B cell (primary cell): ENCODE results near the gene TRIM72. TPM values are rescaled to one million over a fixed set of nuclear protein-coding genes. Genes with fewer than 3 reads are reported as not detected.

Experiments
- ATAC-seq: fragments of 200-7000 bp; cut with Tn5 transposase; one replicate; pipeline ENCODE4 v1.10.0; 2021; ENCODE audit warnings: low read depth, mild to moderate bottlenecking, moderate number of reproducible peaks, moderate library complexity
- CTCF ChIA-PET: fragments of 350-600 bp; sonication (Branson Sonifier 250); formaldehyde crosslinking; loops from one replicate; lab custom pipeline; 2021; ENCODE audit warnings: antibody characterized with exemption, inconsistent platforms; lab: Charles Lee
- POLR2A ChIA-PET: fragments of 350-600 bp; sonication (Branson Sonifier 250); formaldehyde crosslinking; loops from one replicate; lab custom pipeline; 2021; ENCODE audit warnings: antibody characterized with exemption; lab: Charles Lee
- DNase-seq: peaks from one replicate; pipeline ENCODE4 v3.0.0; 2013
- H2AFZ ChIP-seq: 2 replicates; pipeline ENCODE4 v1.6.1; 2012; ENCODE audit warnings: mild to moderate bottlenecking, low read depth, low read length; ENCODE audit not compliant: insufficient read depth, poor library complexity, severe bottlenecking
- H3K27ac ChIP-seq, 2 donors: 1 replicate in 1 of 2; 2 replicates in 1 of 2; pipeline ENCODE4 v1.5.1; 2012 to 2013; ENCODE audit warnings: low read length in 2 of 2, mild to moderate bottlenecking in 2 of 2, moderate library complexity in 1 of 2
- H3K27me3 ChIP-seq, 4 experiments: fragments of 200-600 bp in 1 of 4; sonication (generic) in 1 of 4; replicated peaks in 1 of 4; 1 replicate in 2 of 4; 2 replicates in 2 of 4; pipeline versions ENCODE4 v1.6.1 to v1.7.0; 2013 to 2016; ENCODE audit warnings: low read length in 3 of 4, mild to moderate bottlenecking in 2 of 4, mixed read lengths in 1 of 4, moderate library complexity in 1 of 4; ENCODE audit not compliant: insufficient read depth in 4 of 4, control insufficient read depth in 3 of 4; ENCODE audit errors: control extremely low read depth in 1 of 4
- H3K36me3 ChIP-seq, 2 experiments: replicated peaks in 1 of 2; 1 replicate in 1 of 2; 2 replicates in 1 of 2; pipeline versions ENCODE4 v1.6.1 to v1.7.1; 2013; ENCODE audit warnings: low read length in 1 of 2; ENCODE audit not compliant: insufficient read depth in 2 of 2, control insufficient read depth in 1 of 2; ENCODE audit errors: control extremely low read depth in 1 of 2, extremely low read depth in 1 of 2
- H3K4me1 ChIP-seq, 2 donors: fragments of 200-600 bp in 1 of 2; sonication (generic) in 1 of 2; 1 replicate in 1 of 2; 2 replicates in 1 of 2; pipeline versions ENCODE4 v1.5.1 to v1.6.1; 2013 to 2017; ENCODE audit warnings: low read length in 2 of 2; ENCODE audit not compliant: control insufficient read depth in 2 of 2, insufficient read depth in 2 of 2
- H3K4me2 ChIP-seq: replicated peaks from 2 replicates; pipeline ENCODE3; 2012; ENCODE audit warnings: mild to moderate bottlenecking, low read depth, low read length; ENCODE audit not compliant: poor library complexity, severe bottlenecking
- H3K4me3 ChIP-seq, 5 experiments: fragments of 200-600 bp in 1 of 5; sonication (generic) in 1 of 5; 1 replicate in 3 of 5; 2 replicates in 2 of 5; pipeline versions ENCODE4 v1.5.1 to v1.7.0; 2011 to 2016; ENCODE audit warnings: low read length in 4 of 5, mild to moderate bottlenecking in 4 of 5, low read depth in 2 of 5, control low read depth in 1 of 5, moderate library complexity in 1 of 5; ENCODE audit not compliant: insufficient read depth in 1 of 5; ENCODE audit errors: control extremely low read depth in 1 of 5, extremely low read depth in 1 of 5
- H3K79me2 ChIP-seq: fragments of 200-600 bp; sonication (generic); one replicate; pipeline ENCODE4 v1.6.0; 2016; ENCODE audit warnings: low read length; ENCODE audit not compliant: control insufficient read depth, insufficient read depth
- H3K9ac ChIP-seq: fragments of 200-600 bp; sonication (generic); 2 replicates; pipeline ENCODE4 v1.6.1; 2017; ENCODE audit warnings: mild to moderate bottlenecking, low read length, moderate library complexity
- H3K9me3 ChIP-seq, 3 donors: one replicate each; pipeline versions ENCODE4 v1.6.1 to v1.7.1; 2013; ENCODE audit warnings: low read length in 2 of 3; ENCODE audit not compliant: control insufficient read depth in 2 of 3, insufficient read depth in 1 of 3; ENCODE audit errors: control extremely low read depth in 1 of 3
- H4K20me1 ChIP-seq: 2 replicates; pipeline ENCODE4 v1.6.0; 2012; ENCODE audit warnings: mild to moderate bottlenecking, low read length; ENCODE audit not compliant: insufficient read depth, control insufficient read depth, poor library complexity, severe bottlenecking
- H3K27ac Mint-ChIP-seq: one replicate; pipeline ENCODE4 v1.8.0; 2021; ENCODE audit warnings: mixed read lengths
- H3K27me3 Mint-ChIP-seq: one replicate; pipeline ENCODE4 v1.8.0; 2021; ENCODE audit warnings: mixed read lengths
- H3K4me1 Mint-ChIP-seq: one replicate; pipeline ENCODE4 v1.8.0; 2021; ENCODE audit warnings: mixed read lengths
- H3K4me3 Mint-ChIP-seq: one replicate; pipeline ENCODE4 v1.8.0; 2021; ENCODE audit warnings: mixed read lengths
- H3K9me3 Mint-ChIP-seq: one replicate; pipeline ENCODE4 v1.8.0; 2022; ENCODE audit warnings: mixed read lengths; ENCODE audit not compliant: insufficient read depth
- CTCF ChIP-seq: fragments of 200-600 bp; IDR thresholded peaks from one replicate; pipeline ENCODE4 v1.8.0; 2022; ENCODE audit warnings: antibody characterized with exemption, mild to moderate bottlenecking
- EZH2 ChIP-seq: IDR thresholded peaks from 2 replicates; pipeline ENCODE4 v1.6.1; 2012; ENCODE audit warnings: borderline replicate concordance, low read depth, mild to moderate bottlenecking, moderate library complexity, low read length; ENCODE audit not compliant: insufficient read depth, poor library complexity, severe bottlenecking
- WGBS: methylation state at CpG from one replicate; pipeline ENCODE4 v1.1.5; 2013; ENCODE audit warnings: missing lambda C conversion rate; ENCODE audit not compliant: insufficient coverage; 5-methylcytosine and 5-hydroxymethylcytosine counted together
- intact Hi-C: fragments of 100-400 bp; cut with micrococcal nuclease; formaldehyde crosslinking; loops from one replicate; pipeline ENCODE4 v1.10.0; 2022
- polyA plus RNA-seq: library from polyadenylated mRNA; depleted of rRNA; stranded (reverse); fragments of >200 nt; gene quantifications from 2 replicates; pipeline ENCODE4 v1.2.3, GENCODE V29; 2012
- total RNA-seq, 2 donors: library from RNA; stranded (reverse); fragments of 120-200 nt in 1 of 2; gene quantifications; 1 replicate in 1 of 2; 2 replicates in 1 of 2; pipeline versions ENCODE4 v1.2.3 to v1.2.4, GENCODE V29; 2013 to 2022

The TRIM72 gene
- total and polyA plus RNA-seq, 2 donors (not counting 1 experiment from before 2014, with no cell fraction given) = 0.03 to 0.05 TPM

GRCh38 chr16:31186930-31187807 lies 26.8 kb upstream of the TRIM72 start:
- no peak overlapping the region for H2AFZ ChIP-seq
- no peak overlapping the region for H3K4me2 ChIP-seq
- ATAC-seq (no peak), DNase-seq (no peak)
- Mint-ChIP-seq H3K4me1 (peaks cover 54% of the 10 kb centered on the region), H3K4me3 (no peak overlapping the region), H3K27ac (no peak overlapping the region), H3K9me3 (no peaks in the 10 kb centered on the region), H3K27me3 (no peaks in the 10 kb centered on the region)
- ChIA-PET CTCF (interaction anchor here (1.0 kb wide), 2 partner anchors 15 to 195 kb away, joined by 3 read pairs; partner anchors contain the start of gene PYCARD), POLR2A (interaction anchor here (0.6 to 1.4 kb wide), 2 partner anchors 10 to 83 kb away, joined by 3 to 5 read pairs; no protein-coding TSS in a partner anchor)
- intact Hi-C loops = loop anchor here (10.0 kb wide), 2 partner anchors 82 to 688 kb away; partner anchors contain the start of genes BCKDK and ZNF267
- no peak overlapping the region for H3K9ac ChIP-seq
- H3K27me3 ChIP-seq = no peaks in the 10 kb centered on the region
- no peak overlapping the region for H3K4me3 ChIP-seq
- peaks cover 13 to 98% of the 10 kb centered on the region in 2 experiments for H3K36me3 ChIP-seq
- peaks cover 65% of the 10 kb centered on the region for H3K79me2 ChIP-seq
- TF ChIP-seq CTCF (no peak), EZH2 (no peak)
- no peak overlapping the region for H3K27ac ChIP-seq
- WGBS = 92% methylated on average over 9 of the region's 10 CpGs
- peaks cover 99% of the 10 kb centered on the region for H4K20me1 ChIP-seq
- H3K9me3 ChIP-seq = no peaks in the 10 kb centered on the region
- H3K4me1 ChIP-seq = peaks cover 8 to 18% of the 10 kb centered on the region in 2 donors
